MV-4-11 (cell line): Measurements from ENCODE around the gene ARAP1.

Experiments
- DNase-seq: peaks from one replicate; lab custom pipeline; 2025; lab: John Stamatoyannopoulos, UW

ARAP1 gene

GRCh38 chr11:72641522-72642042 lies 110.6 kb downstream of the ARAP1 start:
- DNase-seq = no peak

GRCh38 chr11:72639502-72640375 lies 112.5 kb downstream of the ARAP1 start:
- no peak for DNase-seq

- DNase-seq = no peak
Measured at GRCh38 chr11:72637926-72638325, 114.3 kb downstream of the ARAP1 start.

GRCh38 chr11:72637198-72637597 lies 115.0 kb downstream of the ARAP1 start:
- DNase-seq = no peak

GRCh38 chr11:72636376-72636775 lies 115.8 kb downstream of the ARAP1 start:
- no peak for DNase-seq

- no peak for DNase-seq
Measured at GRCh38 chr11:72635933-72636332, 116.3 kb downstream of the ARAP1 start.

- peak; percentile 51 for DNase-seq
Measured at GRCh38 chr11:72635309-72635915, 116.8 kb downstream of the ARAP1 start.
